Measurements from ENCODE around the gene SPATA32.
"Not testable (repeated sequence)": the region's sequence is repeated elsewhere in the genome, so short reads cannot be mapped to it uniquely, and the experiment has no call there.

SPATA32 gene

DNA sequence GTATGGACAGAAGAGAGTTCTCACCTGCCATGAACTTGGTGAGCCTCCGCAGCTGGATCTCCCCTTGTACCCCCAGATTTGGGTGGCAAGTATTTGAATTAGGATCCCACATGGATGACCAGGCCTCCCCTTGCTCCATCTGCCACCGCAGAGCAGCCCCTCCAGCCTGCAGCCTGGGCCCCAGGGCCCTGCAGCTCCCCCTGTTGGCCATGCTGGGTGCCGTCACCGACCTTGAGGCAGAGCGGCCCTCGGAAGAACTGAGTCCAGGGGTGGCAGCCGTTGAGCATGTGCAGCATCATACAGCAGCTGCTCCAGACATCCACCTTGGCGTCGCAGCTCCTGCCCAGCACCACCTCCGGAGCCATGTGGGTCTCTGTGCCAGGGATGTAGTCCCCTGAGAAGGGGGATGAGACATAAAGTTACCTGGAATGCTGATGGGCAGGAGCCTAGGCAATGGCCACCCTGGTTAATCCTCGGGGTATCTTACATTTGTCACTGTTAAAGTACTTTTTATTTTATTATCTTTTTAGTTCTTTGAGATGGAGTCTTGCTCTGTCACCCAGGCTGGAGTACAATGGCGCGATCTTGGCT, 9.0 kb upstream of the SPATA32 start:
- peak in 3 of 4 experiments; percentile 16 to 25 (median 25) for DNase-seq

DNA sequence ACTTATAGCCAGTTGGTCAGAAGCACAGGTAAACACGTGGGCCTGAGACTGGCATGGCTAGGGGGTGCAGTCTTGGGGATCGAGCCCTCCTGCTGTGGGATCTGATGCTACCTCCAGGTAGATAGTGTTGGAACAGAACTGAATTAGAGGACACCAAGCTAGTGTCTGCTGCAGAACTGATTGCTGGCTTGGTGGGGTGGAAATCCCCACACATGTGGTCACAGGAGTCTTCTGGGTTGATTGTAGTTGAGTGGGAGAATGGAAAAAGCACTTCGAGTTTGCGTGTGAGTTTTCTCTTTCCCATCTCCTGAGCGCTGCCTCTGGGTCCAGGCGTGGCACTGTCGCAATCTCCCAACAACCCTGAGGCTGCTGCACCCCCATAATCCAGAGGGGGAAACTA, 8.0 kb upstream of the SPATA32 start:
- DNase-seq = no peak

- no peak for DNase-seq
Observed at GRCh38 chr17:45267436-45268055, 5.7 kb upstream of the SPATA32 start.

- DNase-seq = no peak
Observed at GRCh38 chr17:45266372-45266926, 4.6 kb upstream of the SPATA32 start.

GRCh38 chr17:45265821-45266220, 3.9 kb upstream of the SPATA32 start:
- no peak for DNase-seq

DNA sequence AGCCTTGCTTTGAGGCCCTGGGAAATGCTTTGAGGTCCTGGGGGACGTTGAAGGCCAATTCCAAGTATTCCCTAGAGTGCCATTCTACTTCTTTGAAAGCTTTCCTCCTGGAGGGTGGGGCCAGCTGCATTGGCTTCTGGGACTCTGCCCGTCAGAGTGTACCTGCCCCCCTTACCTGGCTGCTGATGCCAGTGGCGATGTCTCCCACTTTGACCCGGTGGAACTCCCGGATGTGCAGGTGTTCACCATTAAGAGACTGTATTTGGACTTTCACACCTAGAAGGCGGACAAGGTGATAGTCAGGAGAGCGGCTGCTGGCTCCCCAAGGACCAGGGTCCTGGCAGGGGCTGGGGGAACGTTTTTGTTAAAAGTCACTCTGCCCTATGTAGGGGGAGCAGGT, 3.1 kb upstream of the SPATA32 start:
- DNase-seq = no peak

- DNase-seq = no peak
Observed at GRCh38 chr17:45264430-45264829, 2.5 kb upstream of the SPATA32 start.

GRCh38 chr17:45263477-45263860, 1.6 kb upstream of the SPATA32 start:
- no peak for DNase-seq

- no peak for DNase-seq
Observed at GRCh38 chr17:45262516-45263476, 902 bp upstream of the SPATA32 start.

DNA sequence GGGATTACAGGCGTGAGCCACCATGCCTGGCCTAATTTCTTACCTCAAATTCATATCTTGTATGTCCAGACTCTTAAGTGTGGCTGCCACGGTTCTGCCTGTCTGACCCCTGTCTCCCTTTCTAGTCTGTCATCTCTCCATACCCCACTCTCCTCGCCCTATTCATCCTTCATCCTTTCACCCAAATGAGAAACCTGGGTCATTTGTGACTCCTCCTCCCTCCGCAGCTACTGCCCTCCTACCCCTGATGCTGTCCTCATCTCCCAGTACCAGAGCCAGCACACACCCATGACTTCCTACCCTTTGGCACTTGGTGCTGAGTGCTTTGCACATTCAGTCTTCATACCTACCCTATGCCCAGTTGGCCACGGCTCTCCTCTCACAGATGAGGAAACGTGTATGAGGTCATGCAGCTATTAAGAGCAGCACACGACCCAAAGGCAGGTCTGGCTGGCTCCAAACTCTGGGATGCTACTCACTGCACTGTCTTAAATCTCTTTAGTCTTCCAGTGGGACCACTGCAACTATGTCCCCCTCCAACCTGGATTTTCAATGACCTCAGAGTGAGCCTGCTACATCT, 1.6 kb downstream of the SPATA32 start:
- DNase-seq = no peak

GRCh38 chr17:45258981-45259380, 2.9 kb downstream of the SPATA32 start:
- no peak for DNase-seq

GRCh38 chr17:45257115-45257514, 4.8 kb downstream of the SPATA32 start:
- no peak for DNase-seq

DNA sequence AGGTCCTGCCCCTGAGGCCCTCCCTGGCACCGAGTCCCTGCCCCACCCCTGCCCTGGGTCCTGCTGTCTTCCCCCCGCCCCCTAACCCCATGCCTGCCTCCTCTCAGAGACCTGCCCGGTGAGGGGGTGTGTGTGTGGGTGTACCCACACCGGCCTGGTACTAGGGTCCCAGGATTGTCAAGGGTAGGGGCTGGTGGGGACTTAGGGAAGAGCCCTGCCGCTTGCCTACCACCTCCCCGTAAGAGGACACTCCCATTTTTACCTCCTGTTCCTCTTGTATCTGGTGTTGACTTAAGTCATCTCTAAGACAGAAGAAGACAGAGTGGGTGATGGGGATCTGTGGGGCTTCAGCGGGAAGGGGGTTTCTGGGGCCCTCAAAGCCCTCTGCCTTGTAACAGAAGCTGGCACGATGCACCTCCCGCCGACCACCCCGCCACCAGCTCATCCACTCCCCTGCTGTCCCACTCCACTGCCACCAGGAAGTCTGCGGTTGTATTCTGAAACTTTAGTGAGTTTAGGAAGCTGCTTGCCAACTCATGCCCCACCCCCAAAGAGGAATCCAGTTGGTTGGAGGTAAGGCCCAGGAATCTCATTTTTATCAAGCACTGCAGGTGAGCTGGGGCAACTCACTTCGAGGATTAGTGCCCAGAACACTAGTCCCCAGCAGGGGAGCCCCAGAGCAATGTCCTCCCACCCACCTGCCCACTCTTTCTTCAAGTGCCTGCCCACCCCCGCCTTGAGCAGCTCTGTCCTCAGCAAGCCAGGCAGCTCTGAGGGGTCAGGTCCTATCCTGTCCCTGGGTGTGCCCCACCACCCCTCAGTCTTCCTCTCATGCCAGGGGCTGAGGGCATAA, 5.6 kb downstream of the SPATA32 start:
- DNase-seq = no peak

DNA sequence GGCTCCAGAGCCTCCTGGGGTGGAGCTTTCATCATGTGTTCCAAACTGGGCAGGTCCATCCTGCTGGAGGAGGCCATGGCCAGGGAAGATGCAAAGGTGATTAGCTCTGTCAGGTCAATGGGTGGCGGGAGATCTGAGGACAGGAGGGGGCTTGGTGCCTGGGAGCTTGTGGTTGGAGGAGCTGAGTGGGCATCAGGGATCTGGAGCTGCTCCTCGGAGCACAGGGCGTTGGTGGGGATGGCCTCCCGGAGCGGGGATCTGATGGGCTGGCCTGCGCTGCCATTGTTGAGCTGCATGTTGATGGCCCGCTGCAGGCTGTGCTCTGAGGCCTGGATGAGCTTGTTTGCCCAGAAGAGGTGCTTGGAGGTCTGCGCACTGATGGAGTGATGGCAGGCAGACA, 6.5 kb downstream of the SPATA32 start:
- no peak for DNase-seq

- DNase-seq = no peak
Observed at GRCh38 chr17:45253879-45254278, 8.0 kb downstream of the SPATA32 start.

DNA sequence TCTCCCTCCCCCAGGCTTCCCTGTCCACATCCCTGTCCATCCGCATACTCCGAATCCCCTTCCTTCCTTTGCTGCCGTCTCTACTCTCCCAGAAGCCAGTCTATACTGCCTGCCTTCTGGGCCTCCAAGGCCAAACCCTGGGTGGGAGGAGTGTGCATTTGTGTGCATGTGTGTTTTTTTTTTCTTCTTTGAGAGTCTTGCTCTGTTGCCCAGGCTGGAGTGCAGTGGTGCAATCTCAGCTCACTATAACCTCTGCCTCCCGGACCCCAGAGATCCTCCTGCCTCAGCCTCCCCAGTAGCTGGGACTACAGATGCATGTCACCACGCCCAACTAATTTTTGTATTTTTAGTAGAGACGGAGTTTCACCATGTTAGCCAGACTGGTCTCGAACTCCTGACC, 8.7 kb downstream of the SPATA32 start:
- DNase-seq = not testable (repeated sequence)

DNA sequence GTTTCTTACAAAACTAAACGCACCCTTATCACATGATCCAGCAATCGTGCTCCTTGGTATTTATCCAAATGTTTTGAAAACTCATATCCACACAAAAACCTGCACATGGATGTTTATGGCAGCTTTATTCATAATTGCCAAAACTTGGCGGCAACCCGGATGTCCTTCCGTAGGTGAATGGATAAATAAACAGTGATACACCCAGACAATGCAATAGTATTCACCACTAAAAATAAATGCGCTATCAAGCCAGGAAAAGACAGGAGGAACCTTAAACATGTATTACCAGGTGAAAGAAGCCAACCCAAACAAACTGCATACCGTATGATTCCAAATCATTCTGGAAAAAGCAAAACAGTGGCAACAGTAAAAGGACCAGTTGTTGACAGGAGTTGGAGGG, 10.0 kb downstream of the SPATA32 start:
- no peak for DNase-seq

GRCh38 chr17:45248132-45248957, 13.5 kb downstream of the SPATA32 start:
- peak; percentile 38 to 77 (median 60) for DNase-seq

- DNase-seq = peak; percentile 91 to 96 (median 95)
Observed at GRCh38 chr17:45247429-45248131, 14.3 kb downstream of the SPATA32 start.

DNA sequence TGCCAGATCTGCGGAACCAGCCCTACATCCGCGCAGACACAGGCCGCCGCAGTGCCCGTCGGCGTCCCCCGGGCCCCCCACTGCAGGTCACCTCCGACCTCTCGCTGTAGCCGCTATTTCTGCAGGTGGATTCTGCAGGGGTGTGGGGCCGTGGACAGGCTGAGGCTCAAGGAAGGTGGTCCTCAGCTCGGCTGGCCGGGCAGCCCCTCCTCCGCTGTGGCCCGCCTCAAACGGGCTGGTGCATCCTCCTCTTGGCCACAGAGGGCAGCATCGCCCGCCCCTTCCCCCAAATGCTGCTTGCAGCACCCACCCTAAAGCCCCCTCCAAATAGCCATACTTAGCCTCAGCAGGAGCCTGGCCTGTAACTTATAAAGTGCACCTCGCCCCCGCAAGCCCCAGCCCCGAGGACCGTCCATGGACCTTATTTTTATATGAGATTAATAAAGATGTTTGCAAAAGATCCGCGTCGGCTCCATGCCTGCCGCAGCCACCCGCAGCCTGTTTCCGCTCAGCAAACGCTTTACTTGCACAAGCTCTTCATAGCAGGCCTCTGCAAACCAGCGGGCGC, 14.9 kb downstream of the SPATA32 start:
- no peak for DNase-seq
